Measurements from ENCODE around the gene DNAJC5G.

- TF ChIP-seq TAF1 (IDR thresholded peaks at IDR 0.05; ENCODE audit: borderline replicate concordance, low read depth, low read length) (no peak), POLR2AphosphoS5 (IDR thresholded peaks at IDR 0.05; ENCODE audit: low read depth, low read length) (no peak), POLR2A (IDR thresholded peaks at IDR 0.05; ENCODE audit: low read depth, low read length) (no peak)
Measured at GRCh38 chr2:27231921-27232320, 43.3 kb upstream of the DNAJC5G start.

Measured in GM12892 (cell line).